Fibroblast of lung (primary cell): ENCODE results near the gene C6orf136. TPM values are rescaled to one million over a fixed set of nuclear protein-coding genes. Genes with fewer than 3 reads are reported as not detected.

Experiments used
- DNase-seq, 2 donors: peaks; one replicate each; pipeline versions ENCODE4 v3.0.0 to v3.0.0-alpha.2; 2010; ENCODE audit warnings: low read depth in 2 of 2
- H2AFZ ChIP-seq: 2 replicates; pipeline ENCODE4 v1.5.1; 2012; ENCODE audit warnings: low read length, control low read depth, inconsistent platforms
- H3K27ac ChIP-seq: 2 replicates; pipeline ENCODE4 v1.5.1; 2011; ENCODE audit warnings: low read length, control low read depth; ENCODE audit not compliant: insufficient read depth
- H3K27me3 ChIP-seq: 2 replicates; pipeline ENCODE4 v1.5.1; 2011; ENCODE audit warnings: mild to moderate bottlenecking, low read length; ENCODE audit not compliant: control insufficient read depth, insufficient read depth
- H3K36me3 ChIP-seq: 2 replicates; pipeline ENCODE4 v1.5.1; 2011; ENCODE audit warnings: low read length; ENCODE audit not compliant: control insufficient read depth, insufficient read depth
- H3K4me1 ChIP-seq: 2 replicates; pipeline ENCODE4 v1.5.1; 2011; ENCODE audit warnings: low read length; ENCODE audit not compliant: control insufficient read depth, insufficient read depth; ENCODE audit errors: extremely low read depth
- H3K4me2 ChIP-seq: 2 replicates; pipeline ENCODE4 v1.5.1; 2011; ENCODE audit warnings: low read length, control low read depth; ENCODE audit not compliant: insufficient read depth; ENCODE audit errors: extremely low read depth
- H3K4me3 ChIP-seq, 4 experiments: fragments of 200-600 bp in 1 of 4; sonication (generic) in 1 of 4; replicated peaks in 1 of 4; 2 replicates each; pipeline ENCODE4 v1.5.1; 2011 to 2016; ENCODE audit warnings: low read length in 4 of 4, low read depth in 3 of 4, mild to moderate bottlenecking in 3 of 4, control low read depth in 2 of 4, inconsistent platforms in 1 of 4, mixed read lengths in 1 of 4; ENCODE audit not compliant: insufficient read depth in 1 of 4; ENCODE audit errors: control extremely low read depth in 1 of 4
- H3K79me2 ChIP-seq: 2 replicates; pipeline ENCODE4 v1.5.1; 2012; ENCODE audit warnings: mild to moderate bottlenecking, low read length, inconsistent platforms; ENCODE audit not compliant: control insufficient read depth, insufficient read depth
- H3K9ac ChIP-seq: 2 replicates; pipeline ENCODE4 v1.5.1; 2011; ENCODE audit warnings: mild to moderate bottlenecking, low read length, control low read depth; ENCODE audit not compliant: insufficient read depth
- H3K9me3 ChIP-seq: 2 replicates; pipeline ENCODE4 v1.5.1; 2012; ENCODE audit warnings: low read depth, low read length; ENCODE audit not compliant: control insufficient read depth, insufficient read depth
- H4K20me1 ChIP-seq: 2 replicates; pipeline ENCODE4 v1.5.1; 2011; ENCODE audit warnings: low read length; ENCODE audit not compliant: control insufficient read depth, insufficient read depth; ENCODE audit errors: extremely low read depth
- EZH2 ChIP-seq: IDR thresholded peaks from 2 replicates; pipeline ENCODE4 v1.5.1; 2012; ENCODE audit warnings: low read length, control low read depth, mild to moderate bottlenecking; ENCODE audit errors: missing control alignments
- polyA plus RNA-seq, 2 donors: library from polyadenylated mRNA; depleted of rRNA in 1 of 2; stranded (reverse) in 1 of 2; unstranded in 1 of 2; fragments of >200 nt; gene quantifications; 2 replicates each; pipeline ENCODE4 v1.2.1, GENCODE V29; 2011 to 2012; ENCODE audit warnings: missing spikeins in 1 of 2
- total RNA-seq: library from RNA; depleted of rRNA; stranded (reverse); fragments of >200 nt; gene quantifications from 2 replicates; pipeline ENCODE4 v1.2.1, GENCODE V29; 2014
- TF ChIP-seq, protein P1 (sequence below), 2 donors: IDR thresholded peaks in 1 of 2; conservative IDR thresholded peaks in 1 of 2; 1 replicate in 1 of 2; 2 replicates in 1 of 2; pipeline ENCODE4 v1.5.1; 2011 to 2012; ENCODE audit warnings: low read length in 2 of 2, control low read depth in 1 of 2, inconsistent platforms in 1 of 2, low read depth in 1 of 2, mild to moderate bottlenecking in 1 of 2

Gene C6orf136
- total and polyA plus RNA-seq, 2 donors (not counting 1 experiment from before 2014, with no cell fraction given), result 2.5 to 3.6 TPM

- no peak for DNase-seq
- peak overlapping the region; percentile 41 to 98 (median 86) for H3K4me3 ChIP-seq
- no peaks in the 10 kb centered on the region for H4K20me1 ChIP-seq
- no peak overlapping the region for H2AFZ ChIP-seq
- TF ChIP-seq, protein P1, sequence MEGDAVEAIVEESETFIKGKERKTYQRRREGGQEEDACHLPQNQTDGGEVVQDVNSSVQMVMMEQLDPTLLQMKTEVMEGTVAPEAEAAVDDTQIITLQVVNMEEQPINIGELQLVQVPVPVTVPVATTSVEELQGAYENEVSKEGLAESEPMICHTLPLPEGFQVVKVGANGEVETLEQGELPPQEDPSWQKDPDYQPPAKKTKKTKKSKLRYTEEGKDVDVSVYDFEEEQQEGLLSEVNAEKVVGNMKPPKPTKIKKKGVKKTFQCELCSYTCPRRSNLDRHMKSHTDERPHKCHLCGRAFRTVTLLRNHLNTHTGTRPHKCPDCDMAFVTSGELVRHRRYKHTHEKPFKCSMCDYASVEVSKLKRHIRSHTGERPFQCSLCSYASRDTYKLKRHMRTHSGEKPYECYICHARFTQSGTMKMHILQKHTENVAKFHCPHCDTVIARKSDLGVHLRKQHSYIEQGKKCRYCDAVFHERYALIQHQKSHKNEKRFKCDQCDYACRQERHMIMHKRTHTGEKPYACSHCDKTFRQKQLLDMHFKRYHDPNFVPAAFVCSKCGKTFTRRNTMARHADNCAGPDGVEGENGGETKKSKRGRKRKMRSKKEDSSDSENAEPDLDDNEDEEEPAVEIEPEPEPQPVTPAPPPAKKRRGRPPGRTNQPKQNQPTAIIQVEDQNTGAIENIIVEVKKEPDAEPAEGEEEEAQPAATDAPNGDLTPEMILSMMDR (conservative IDR thresholded peaks at IDR 0.05 in 1 of 2, IDR thresholded peaks at IDR 0.05 in 1 of 2; ENCODE audit: low read depth in 1 of 2, low read length in 2 of 2), result no peak
- no peak for TF ChIP-seq EZH2
- H3K36me3 ChIP-seq, result no peaks in the 10 kb centered on the region
- H3K4me2 ChIP-seq, result peak overlapping the region; percentile 100
- H3K9ac ChIP-seq, result peak overlapping the region; percentile 14
- H3K27me3 ChIP-seq, result no peaks in the 10 kb centered on the region
- H3K27ac ChIP-seq, result peak overlapping the region; percentile 47
- peaks cover 36% of the 10 kb centered on the region for H3K79me2 ChIP-seq
- no peaks in the 10 kb centered on the region for H3K9me3 ChIP-seq
- H3K4me1 ChIP-seq, result peaks cover 16% of the 10 kb centered on the region
Measured at GRCh38 chr6:30614044-30614842, 32.7 kb upstream of the C6orf136 start.

DNA sequence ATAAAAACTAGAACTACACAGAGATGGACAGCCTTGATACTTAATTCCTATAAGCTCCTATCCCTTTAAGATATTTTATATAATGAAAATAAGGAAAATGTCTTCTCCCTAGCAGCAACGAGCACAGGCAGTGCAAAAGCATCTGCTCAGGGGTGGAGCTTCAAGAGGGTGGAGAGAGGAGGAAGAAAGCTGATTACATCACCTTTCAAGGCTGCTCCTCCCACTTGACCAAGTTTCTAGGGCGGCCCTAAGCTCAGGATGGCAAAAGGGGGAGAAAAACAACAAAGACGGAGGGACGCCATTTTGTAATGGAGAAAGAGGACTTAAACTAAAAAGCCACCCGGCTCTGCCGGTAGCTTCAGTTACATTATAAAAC, 32.1 kb upstream of the C6orf136 start:
- Histone ChIP-seq H2AFZ (no peak overlapping the region), H3K9me3 (no peaks in the 10 kb centered on the region), H3K27ac (peak overlapping the region; percentile 98), H4K20me1 (no peaks in the 10 kb centered on the region), H3K4me1 (peaks cover 16% of the 10 kb centered on the region), H3K79me2 (peaks cover 42% of the 10 kb centered on the region), H3K9ac (peak overlapping the region; percentile 14), H3K4me2 (peak overlapping the region; percentile 100), H3K27me3 (no peaks in the 10 kb centered on the region), H3K4me3 (peak overlapping the region; percentile 63 to 98 (median 94)), H3K36me3 (peaks cover 3% of the 10 kb centered on the region)
- DNase-seq, result peak; percentile 96 to 99
- TF ChIP-seq, protein P1 (conservative IDR thresholded peaks at IDR 0.05 in 1 of 2, IDR thresholded peaks at IDR 0.05 in 1 of 2; ENCODE audit: low read depth in 1 of 2, low read length in 2 of 2), result no peak
- no peak for TF ChIP-seq EZH2

DNA sequence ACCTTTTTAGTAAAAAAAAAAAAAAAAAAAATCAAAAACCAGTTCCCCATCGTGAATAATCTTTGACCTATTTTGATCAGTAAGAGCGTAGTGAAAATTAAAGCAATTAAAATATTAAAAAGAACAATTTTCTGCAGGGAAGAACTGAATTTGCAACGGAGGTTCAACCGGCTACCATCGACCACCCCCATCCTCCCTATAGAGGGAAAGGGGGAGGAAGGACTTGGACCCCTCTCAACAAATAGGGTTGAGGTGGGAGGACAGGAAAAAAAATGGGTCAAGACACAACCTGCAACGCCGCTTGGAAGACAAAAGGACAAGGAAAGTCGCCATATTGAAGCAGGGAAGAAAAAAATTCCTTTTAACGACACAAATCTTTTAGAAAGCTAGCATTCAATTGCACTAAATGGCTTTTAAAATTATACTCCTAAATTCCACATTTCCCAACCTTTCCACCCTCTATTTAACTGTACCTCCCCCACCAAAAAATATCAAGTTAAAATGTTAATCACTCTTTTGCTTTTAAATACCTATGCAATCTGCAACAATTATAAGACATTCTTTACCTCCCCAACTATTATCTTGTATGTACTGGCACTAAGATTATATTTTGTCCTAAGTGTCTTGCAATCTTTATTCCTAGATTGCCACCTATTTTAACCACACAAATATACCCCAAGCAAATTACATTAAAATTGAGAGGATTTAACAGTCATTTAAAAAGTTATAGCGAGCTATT, 31.5 kb upstream of the C6orf136 start:
- H3K4me3 ChIP-seq, result peak overlapping the region; percentile 63 to 98 (median 94)
- peaks cover 16% of the 10 kb centered on the region for H3K4me1 ChIP-seq
- peak overlapping the region; percentile 98 for H3K27ac ChIP-seq
- H3K36me3 ChIP-seq, result peaks cover 3% of the 10 kb centered on the region
- H3K27me3 ChIP-seq, result no peaks in the 10 kb centered on the region
- TF ChIP-seq, protein P1 (conservative IDR thresholded peaks at IDR 0.05 in 1 of 2, IDR thresholded peaks at IDR 0.05 in 1 of 2; ENCODE audit: low read depth in 1 of 2, low read length in 2 of 2), result no peak
- no peak for TF ChIP-seq EZH2
- H3K4me2 ChIP-seq, result peak overlapping the region; percentile 97
- no peak overlapping the region for H2AFZ ChIP-seq
- H3K9me3 ChIP-seq, result no peaks in the 10 kb centered on the region
- H4K20me1 ChIP-seq, result no peaks in the 10 kb centered on the region
- peak; percentile 91 to 94 for DNase-seq
- peak overlapping the region; percentile 84 for H3K9ac ChIP-seq
- H3K79me2 ChIP-seq, result peaks cover 42% of the 10 kb centered on the region
